Measurements from ENCODE around the gene BRINP1.

GRCh38 chr9:119166096-119166495, 203.1 kb downstream of the BRINP1 start:
- TF ChIP-seq BACH1 (IDR thresholded peaks at IDR 0.05; ENCODE audit: borderline replicate concordance) (no peak), USF1 (IDR thresholded peaks at IDR 0.05; ENCODE audit: borderline replicate concordance, extremely low read length, insufficient read depth, low read depth, low read length) (no peak), CTCF (IDR thresholded peaks at IDR 0.05 in 2 of 3, conservative IDR thresholded peaks at IDR 0.05 in 1 of 3; ENCODE audit: control insufficient read depth in 2 of 3, extremely low read depth in 1 of 3, insufficient read depth in 1 of 3, low read depth in 3 of 3, low read length in 3 of 3) (no peak), SRF (IDR thresholded peaks at IDR 0.05; ENCODE audit: low read depth in 2 of 2, low read length in 2 of 2) (no peak), CHD2 (IDR thresholded peaks at IDR 0.05; ENCODE audit: borderline replicate concordance, low read depth, low read length) (no peak), POLR2A (IDR thresholded peaks at IDR 0.05; ENCODE audit: low read depth, low read length) (no peak), YY1 (IDR thresholded peaks at IDR 0.05; ENCODE audit: low read depth, low read length) (no peak), ZBTB4 (CRISPR knock-in tag; IDR thresholded peaks at IDR 0.05) (no peak), ZNF274 (IDR thresholded peaks at IDR 0.05; ENCODE audit: insufficient read depth, insufficient read length) (no peak), SMC3 (IDR thresholded peaks at IDR 0.05; ENCODE audit: borderline replicate concordance, low read length) (no peak), PRDM15 (CRISPR knock-in tag; IDR thresholded peaks at IDR 0.05) (no peak)

All from GM12878 (cell line).